ENCODE data around the gene PRMT3.
"Not testable (repeated sequence)": the region's sequence is repeated elsewhere in the genome, so short reads cannot be mapped to it uniquely, and the experiment has no call there.

DNA sequence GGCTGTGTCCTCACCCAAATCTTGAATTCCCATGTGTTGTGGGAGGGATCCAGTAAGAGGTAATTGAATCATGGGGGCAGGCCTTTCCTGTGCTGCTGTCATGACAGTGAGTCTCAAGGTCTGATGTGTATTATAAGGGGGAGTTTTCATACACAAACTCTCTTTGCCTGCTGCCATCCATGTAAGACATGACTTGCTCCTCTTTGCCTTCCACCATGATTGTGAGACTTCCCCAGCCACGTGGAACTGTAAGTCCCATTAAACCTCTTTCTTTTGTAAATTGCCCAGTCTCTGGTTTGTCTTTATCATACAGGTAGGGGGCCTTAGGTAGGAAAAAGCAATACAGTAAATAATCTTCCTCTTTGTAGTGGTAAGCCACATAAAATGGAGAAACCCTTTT lies 96.9 kb downstream of the PRMT3 start:
- TF ChIP-seq, protein P1, sequence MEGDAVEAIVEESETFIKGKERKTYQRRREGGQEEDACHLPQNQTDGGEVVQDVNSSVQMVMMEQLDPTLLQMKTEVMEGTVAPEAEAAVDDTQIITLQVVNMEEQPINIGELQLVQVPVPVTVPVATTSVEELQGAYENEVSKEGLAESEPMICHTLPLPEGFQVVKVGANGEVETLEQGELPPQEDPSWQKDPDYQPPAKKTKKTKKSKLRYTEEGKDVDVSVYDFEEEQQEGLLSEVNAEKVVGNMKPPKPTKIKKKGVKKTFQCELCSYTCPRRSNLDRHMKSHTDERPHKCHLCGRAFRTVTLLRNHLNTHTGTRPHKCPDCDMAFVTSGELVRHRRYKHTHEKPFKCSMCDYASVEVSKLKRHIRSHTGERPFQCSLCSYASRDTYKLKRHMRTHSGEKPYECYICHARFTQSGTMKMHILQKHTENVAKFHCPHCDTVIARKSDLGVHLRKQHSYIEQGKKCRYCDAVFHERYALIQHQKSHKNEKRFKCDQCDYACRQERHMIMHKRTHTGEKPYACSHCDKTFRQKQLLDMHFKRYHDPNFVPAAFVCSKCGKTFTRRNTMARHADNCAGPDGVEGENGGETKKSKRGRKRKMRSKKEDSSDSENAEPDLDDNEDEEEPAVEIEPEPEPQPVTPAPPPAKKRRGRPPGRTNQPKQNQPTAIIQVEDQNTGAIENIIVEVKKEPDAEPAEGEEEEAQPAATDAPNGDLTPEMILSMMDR (conservative IDR thresholded peaks at IDR 0.05) = not testable (repeated sequence)
- TF ChIP-seq EZH2 (IDR thresholded peaks at IDR 0.05; ENCODE audit: low read depth) = not testable (repeated sequence)

Measured in PC-9 (cell line).